Inflammatory macrophage (primary cell): ENCODE data around the gene EP400.

Experiments
- DNase-seq, 2 donors: peaks; one replicate each; pipeline ENCODE4 v3.0.0-alpha.2; 2020 to 2022

Gene EP400

DNA sequence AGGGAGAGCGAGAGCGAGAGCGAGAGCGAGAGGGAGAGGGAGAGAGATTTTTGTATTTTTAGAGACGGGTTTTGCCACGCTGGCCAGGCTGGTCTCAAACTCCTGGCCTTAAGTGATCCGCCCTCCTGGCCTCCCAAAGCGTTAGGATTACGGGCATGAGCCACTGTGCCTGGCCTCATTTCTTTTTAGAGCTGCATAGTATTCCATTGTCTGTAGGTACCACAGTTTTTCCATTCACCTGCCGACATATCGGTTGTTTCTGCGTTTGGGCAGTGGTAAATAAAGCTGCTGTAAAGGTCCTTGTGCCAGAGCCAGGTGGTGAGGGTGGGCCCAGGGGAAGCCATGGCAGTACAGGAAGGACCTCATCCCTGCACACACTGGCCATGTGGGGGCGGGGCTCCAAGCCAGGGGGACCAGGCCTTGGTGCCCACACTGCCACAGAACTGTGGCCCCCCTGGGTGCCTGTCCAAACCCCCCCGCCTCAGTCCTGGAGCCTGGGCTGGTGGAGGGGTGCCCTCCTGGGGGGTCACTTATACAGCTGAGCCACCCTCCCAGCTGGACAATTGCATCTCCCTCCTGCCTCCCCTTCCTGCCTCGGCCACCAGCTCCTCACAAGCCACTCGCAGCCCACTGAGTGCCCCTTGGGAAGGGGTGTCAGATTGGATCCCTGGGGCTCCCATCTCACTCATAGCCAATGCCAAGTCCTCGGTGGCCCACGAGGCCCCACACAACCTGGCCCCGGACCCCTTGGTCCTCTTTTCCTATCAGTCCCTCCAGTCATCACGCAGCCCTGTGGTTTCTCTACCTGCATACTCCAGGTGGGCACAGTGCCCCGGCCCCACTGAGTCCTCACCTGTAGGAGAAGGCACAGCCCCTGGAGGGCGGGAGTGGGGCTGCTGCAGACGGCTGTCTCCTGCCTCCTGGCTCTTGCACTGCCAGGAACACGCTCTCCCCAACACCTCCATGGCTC lies 22.3 kb upstream of the EP400 start:
- DNase-seq: no peak

- DNase-seq: peak; percentile 15 to 44
Measured at GRCh38 chr12:131928080-131928710, 21.5 kb upstream of the EP400 start.

DNA sequence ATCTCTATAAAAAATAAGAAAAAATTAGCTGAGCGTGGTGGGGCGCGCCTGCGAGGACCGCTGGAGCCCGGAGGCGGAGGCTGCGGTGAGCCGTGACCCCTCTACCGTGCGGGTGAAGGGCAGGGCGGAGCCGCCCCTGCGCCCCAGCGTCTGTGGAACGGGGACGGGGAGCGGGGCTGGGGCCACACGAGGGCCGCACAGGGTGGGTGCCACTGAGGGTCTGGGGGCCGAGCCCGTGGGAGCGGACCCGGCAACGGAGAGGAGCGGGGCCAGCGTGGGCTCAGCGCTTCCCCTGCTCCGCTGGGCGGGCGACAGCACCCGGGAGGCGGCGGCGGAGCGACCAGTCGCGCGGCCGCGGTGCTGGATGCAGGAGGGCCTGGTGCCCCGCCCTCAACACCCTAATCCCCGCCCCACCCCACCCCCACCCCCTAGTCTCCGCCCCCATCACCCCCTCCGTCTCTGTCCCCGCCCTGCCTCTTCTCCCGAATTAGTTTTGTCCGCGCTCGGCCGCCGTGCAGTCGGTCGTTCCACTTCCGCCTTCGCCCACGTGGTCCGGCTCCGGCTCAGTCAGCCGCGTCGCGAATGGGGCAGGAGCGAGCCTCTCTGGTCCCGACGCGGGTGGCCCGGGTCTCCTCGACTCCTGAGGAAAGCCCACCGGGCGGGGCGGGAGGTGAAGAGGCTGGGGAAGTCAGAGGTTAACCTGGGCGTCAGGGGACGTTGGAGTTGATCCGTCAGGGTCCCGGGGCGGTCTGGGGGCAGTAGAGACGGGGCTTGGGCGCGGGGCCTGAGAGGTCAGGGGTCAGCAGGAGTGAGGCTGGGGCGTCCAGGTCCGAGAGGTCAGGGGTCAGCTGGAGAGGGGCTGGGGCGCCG lies 20.8 kb upstream of the EP400 start, which contains the start of gene PUS1:
PUS1 (plus strand) TSS at position 566 of the 870 bp plus-strand sequence. CDS start 447 bp downstream, outside the sequence.
- DNase-seq: peak; percentile 94 to 97

DNA sequence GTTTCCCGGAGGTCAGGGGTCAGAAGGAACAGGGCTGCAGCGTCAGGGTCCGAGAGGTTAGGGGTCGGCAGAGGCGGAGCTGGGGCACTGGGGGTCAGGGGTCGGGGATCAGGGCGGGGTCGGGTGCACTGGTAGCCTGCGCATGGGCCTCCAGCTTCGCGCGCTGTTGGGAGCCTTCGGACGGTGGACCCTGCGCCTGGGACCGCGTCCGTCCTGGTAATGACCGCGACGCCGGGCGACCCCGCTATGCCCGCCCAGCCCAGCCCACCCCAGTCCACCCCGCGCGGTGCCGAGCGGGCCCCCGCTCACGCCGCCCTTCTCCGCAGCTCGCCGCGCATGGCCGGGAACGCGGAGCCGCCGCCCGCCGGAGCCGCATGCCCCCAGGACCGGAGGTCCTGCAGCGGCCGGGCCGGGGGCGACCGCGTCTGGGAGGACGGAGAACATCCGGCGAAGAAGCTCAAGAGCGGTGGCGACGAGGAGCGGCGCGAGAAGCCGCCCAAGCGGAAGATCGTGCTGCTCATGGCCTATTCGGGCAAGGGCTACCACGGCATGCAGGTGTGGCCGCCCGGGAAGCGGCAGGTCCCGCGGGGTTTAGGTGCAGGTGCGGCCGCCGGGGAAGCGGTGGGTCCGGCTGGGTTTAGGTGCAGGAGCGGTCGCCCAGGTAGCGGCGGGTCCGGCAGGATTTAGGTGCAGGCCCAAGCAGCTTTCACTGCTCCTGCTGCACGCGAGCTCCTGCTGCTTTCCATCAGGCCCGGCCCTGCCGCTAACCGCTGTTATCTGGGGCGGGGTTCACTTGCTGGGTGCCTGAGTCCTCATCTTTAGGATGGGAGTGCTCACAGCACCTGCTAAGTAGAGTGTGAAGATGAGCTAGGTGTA lies 19.9 kb upstream of the EP400 start:
- peak in 1 of 2 donors; percentile 24 for DNase-seq

GRCh38 chr12:131930510-131930909 lies 19.2 kb upstream of the EP400 start:
- no peak for DNase-seq

GRCh38 chr12:131933387-131933786 lies 16.4 kb upstream of the EP400 start:
- DNase-seq: no peak

GRCh38 chr12:131934535-131934934 lies 15.2 kb upstream of the EP400 start:
- no peak for DNase-seq

- DNase-seq: no peak
Measured at GRCh38 chr12:131938082-131938481, 11.7 kb upstream of the EP400 start.

- no peak for DNase-seq
Measured at GRCh38 chr12:131939007-131939406, 10.7 kb upstream of the EP400 start.

- DNase-seq: no peak
Measured at GRCh38 chr12:131940141-131940547, 9.6 kb upstream of the EP400 start.

DNA sequence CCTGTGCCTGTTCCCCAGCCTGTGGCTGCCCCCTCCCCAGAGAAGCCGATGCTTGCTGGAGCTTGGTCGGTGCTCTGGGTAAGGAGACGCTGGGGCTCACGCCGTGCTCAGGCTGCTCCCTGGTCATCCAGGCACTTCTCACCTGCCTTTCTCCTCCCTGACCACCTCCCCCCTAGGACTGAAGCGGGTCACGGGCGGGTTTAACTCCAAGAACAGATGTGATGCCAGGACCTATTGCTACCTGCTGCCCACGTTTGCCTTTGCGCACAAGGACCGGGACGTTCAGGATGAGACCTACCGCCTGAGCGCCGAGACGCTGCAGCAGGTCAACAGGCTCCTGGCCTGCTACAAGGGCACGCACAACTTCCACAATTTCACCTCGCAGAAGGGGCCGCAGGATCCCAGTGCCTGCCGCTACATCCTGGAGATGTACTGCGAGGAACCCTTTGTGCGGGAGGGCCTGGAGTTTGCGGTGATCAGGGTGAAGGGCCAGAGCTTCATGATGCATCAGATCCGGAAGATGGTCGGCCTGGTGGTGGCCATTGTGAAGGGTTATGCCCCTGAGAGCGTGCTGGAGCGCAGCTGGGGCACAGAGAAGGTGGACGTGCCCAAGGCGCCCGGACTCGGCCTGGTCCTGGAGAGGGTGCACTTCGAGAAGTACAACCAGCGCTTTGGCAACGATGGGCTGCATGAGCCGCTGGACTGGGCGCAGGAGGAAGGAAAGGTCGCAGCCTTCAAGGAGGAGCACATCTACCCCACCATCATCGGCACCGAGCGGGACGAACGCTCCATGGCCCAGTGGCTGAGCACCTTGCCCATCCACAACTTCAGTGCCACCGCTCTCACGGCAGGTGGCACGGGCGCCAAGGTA lies 8.4 kb upstream of the EP400 start:
- no peak for DNase-seq

DNA sequence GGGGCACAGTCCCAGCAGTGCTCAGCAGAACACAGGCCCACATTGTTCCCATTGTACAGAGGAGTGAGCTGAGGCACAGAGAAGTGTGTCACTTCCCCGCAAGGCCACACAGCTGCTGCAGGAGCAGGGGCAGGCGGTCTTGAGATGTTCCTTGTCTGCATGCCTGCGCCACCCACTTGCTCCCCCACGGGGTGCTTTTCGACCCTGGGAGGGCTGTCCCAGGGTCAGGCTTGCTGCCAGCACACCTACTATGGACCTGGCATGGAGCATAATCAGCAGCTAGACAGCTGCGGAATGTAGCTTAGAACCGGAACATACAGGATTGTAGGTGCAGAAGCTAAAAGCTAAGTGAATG lies 7.8 kb upstream of the EP400 start:
- DNase-seq: no peak

DNA sequence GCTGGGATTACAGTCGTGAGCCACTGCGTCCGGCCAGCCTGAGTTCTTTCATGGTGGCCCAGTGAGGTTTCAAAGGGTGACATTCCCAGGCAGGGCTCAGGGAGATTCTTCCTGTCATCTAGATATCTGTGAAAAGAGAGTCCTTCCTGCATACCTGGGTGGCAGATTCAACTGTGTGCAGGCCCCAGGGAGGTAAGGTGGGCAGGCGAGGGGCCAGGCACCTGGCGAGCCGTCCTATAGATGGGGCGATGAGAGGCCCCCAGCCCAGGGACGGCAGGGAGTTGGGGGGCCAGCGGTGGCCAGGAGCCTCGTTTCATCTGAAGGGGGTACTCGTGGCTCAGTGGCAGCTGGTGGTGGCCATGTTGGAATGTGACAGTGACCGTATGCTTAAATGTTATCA lies 7.1 kb upstream of the EP400 start:
- no peak for DNase-seq

DNA sequence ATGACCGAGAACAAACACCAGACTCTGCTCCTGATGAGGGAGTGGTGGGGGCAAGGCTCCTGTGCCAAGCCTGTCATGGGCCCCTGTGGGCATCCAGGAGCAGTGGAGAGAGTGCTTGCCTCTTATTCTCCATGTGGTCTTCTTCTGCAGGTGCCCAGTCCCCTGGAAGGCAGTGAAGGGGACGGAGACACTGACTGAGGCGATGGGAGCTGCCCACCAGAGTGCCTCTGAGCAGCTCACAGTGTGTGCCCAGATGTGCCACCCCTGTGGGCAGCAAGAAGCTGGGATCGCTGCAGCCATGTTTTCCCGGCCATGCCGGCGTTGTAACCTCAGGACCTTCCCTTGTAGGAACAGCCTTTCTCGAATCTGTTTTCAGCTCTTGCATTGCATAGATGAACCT lies 6.4 kb upstream of the EP400 start:
- DNase-seq: no peak

DNA sequence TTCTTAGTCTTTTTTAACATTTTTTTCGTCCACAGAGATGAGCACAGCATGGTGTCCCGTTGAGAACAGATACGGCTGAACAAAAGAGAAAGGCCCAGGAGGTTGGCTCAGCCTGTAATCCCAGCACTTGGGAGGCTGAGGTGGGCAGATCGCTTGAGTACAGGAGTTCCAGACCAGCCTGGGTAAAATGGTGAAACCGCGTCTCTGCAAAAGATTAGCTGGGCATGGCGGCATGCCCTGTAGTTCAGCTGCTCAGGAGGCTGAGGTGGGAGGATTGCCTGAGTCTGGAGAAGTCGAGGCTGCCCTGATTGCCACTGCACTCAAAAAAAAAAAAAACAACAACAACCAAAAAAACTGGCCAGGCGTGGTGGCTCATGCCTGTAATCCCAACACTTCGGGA lies 5.9 kb upstream of the EP400 start:
- no peak for DNase-seq

DNA sequence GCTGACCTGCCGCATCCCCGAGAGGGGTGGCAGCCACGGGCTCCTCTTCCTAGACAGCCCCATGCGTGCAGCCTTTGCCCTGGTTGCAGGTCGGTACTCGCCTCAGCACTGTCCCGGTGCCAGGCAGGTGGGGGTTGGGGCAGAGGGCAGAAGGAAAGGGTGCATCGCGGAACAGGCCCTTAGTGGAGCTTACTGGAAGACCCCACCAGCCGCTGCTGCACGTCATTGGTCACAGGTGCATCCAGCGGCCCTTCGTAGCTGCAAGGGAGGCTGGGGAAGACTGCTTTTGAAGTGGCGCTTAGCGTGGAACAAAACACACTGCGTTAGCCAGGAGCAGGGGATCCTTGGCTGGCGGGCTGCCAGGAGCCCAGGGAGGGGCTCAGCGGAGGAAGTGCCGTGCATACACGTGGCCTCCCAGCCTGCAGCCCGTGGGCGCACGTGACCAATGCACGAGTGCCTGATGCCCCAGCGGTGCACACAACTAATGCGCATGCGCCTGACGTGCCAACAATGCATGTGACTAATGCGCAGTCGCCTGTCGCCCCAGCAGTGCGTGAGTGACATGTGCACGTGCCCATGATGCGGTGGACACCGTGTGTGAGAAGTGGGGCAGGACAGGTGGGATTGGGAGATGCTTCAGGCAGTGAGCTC lies 5.0 kb upstream of the EP400 start:
- DNase-seq: no peak

DNA sequence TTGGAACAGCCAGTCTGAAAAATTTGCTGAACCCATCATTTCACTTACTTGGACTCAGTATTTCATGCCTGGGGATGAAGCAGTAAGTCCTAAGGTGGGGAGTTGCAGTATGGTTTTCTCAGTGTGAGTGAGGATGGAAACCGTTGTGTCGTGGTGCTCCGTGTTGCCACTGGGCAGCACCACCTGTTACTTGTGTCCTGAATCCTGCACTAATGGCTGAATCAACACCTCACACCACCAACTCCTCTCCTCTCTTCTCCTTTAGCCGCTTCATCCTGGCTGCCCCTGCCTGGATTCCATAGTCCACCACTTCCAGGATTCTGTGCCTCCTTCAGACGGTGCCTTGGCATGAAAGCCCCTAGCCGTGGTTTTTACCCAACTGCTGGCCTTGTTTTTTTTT lies 3.0 kb upstream of the EP400 start:
- DNase-seq: no peak

- no peak for DNase-seq
Measured at GRCh38 chr12:131947482-131948027, 2.2 kb upstream of the EP400 start.

- no peak for DNase-seq
Measured at GRCh38 chr12:131948166-131948712, 1.5 kb upstream of the EP400 start.
